Measurements from ENCODE around the gene ADAMTS16.

The ADAMTS16 gene

GRCh38 chr5:5306696-5307095 lies 166.6 kb downstream of the ADAMTS16 start:
- no peak overlapping the region for H3K4me3 ChIP-seq (ENCODE audit: low read depth, low read length)

DNA sequence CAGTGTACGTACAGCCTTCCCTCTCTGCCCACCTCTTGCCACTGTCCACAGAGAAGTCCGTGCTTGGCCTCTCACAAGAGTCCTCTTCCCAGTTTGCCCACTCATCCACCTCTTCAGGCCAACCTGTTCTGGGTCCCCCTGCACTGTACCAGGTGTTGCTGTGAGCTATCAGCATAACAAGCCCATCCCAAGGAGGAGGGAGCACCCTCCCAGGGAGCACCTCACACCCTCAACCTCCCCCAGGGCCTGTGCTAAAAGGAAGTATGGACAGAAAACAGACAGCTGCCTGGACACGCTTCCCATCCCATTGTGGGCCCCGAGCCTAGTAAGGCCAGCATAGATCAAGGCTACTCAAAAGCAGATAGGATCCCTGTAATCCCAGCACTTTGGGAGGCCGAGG lies 168.2 kb downstream of the ADAMTS16 start:
- no peak overlapping the region for H3K4me3 ChIP-seq (ENCODE audit: low read depth, low read length)

GRCh38 chr5:5309645-5310044 lies 169.5 kb downstream of the ADAMTS16 start:
- H3K4me3 ChIP-seq (ENCODE audit: low read depth, low read length): no peak overlapping the region

GRCh38 chr5:5313101-5313635 lies 173.0 kb downstream of the ADAMTS16 start:
- no peak overlapping the region for H3K4me3 ChIP-seq (ENCODE audit: low read depth, low read length)

- H3K4me3 ChIP-seq (ENCODE audit: low read depth, low read length): no peak overlapping the region
Observed at GRCh38 chr5:5314166-5314565, 174.0 kb downstream of the ADAMTS16 start.

GRCh38 chr5:5314626-5315025 lies 174.5 kb downstream of the ADAMTS16 start:
- H3K4me3 ChIP-seq (ENCODE audit: low read depth, low read length): no peak overlapping the region

GRCh38 chr5:5315068-5315980 lies 175.2 kb downstream of the ADAMTS16 start:
- H3K4me3 ChIP-seq (ENCODE audit: low read depth, low read length): no peak overlapping the region

GRCh38 chr5:5316334-5316733 lies 176.2 kb downstream of the ADAMTS16 start:
- H3K4me3 ChIP-seq (ENCODE audit: low read depth, low read length): no peak overlapping the region

DNA sequence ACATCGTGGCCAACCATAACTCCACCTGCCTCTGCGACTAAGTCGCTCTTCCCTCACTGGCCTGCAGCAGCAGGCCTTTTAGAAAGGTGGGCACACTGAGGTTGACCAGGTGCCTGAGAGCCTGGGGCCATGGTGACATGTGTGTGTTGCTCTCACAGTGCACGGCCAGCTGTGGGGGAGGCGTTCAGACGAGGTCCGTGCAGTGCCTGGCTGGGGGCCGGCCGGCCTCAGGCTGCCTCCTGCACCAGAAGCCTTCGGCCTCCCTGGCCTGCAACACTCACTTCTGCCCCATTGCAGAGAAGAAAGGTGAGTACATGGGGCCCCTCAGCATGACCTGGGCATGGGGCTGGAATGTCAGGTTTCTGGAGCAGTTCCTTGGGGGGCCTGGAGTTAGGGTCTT lies 177.8 kb downstream of the ADAMTS16 start:
- H3K4me3 ChIP-seq (ENCODE audit: low read depth, low read length): no peak overlapping the region

GRCh38 chr5:5318426-5319190 lies 178.5 kb downstream of the ADAMTS16 start:
- no peak overlapping the region for H3K4me3 ChIP-seq (ENCODE audit: low read depth, low read length)

GRCh38 chr5:5320062-5320805 lies 180.1 kb downstream of the ADAMTS16 start:
- H3K4me3 ChIP-seq (ENCODE audit: low read depth, low read length): no peak overlapping the region

DNA sequence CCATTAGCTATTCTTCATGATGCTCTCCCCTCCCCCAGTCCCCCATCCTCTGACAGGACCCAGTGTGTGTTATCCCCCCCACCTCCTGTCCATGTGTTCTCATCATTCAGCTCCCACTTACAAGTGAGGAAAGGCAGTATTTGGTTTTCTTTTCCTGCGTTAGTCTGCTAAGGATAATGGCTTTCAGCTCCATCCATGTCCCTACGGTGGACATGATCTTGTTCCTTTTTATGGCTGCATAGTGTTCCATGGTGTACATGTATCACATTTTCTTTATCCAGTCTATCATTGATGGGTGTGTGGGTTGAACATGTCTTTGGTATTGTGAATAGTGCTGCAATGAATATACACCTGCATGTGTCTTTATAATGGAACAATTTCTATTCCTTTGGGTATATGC lies 181.0 kb downstream of the ADAMTS16 start:
- no peak overlapping the region for H3K4me3 ChIP-seq (ENCODE audit: low read depth, low read length)

DNA sequence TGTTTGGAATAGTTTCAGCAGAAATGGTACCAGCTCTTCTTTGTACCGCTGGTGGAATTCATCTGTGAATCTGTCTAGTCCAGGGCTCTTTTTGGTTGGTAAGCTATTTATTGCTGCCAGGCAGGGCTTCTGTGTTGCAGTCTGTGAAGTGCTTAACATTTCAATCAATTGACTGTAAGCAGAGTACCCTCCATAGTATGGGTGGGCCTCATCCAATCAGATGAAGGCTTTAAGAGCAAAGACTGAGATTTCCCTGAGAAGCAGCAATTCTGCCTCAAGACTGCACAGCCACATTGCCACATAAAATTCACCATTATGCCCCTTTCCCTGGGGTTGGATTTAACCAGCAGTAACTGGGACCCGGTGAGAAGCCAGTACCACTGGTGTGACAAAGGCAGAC lies 183.4 kb downstream of the ADAMTS16 start:
- H3K4me3 ChIP-seq (ENCODE audit: low read depth, low read length): no peak overlapping the region

GRCh38 chr5:5326115-5326758 lies 186.1 kb downstream of the ADAMTS16 start:
- H3K4me3 ChIP-seq (ENCODE audit: low read depth, low read length): no peak overlapping the region

DNA sequence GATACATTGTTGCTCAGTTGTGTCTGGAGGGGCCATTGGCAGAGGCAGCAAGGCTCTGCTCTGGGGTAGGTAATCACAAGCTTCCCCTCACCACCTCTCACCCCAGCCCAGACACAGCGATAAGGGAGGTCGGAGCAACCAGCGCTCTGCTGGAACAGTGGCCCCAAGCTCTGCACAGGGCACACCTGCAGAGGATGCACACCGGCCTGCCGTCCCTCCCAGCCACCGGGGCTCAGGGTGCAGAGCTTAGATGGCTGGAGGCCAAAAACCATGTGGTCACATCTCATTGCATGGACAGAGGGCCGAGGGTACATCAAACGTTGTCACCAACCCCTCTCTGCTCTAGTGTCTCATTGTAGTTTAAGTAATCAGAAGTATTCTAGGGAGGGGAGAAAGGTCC lies 187.0 kb downstream of the ADAMTS16 start:
- no peak overlapping the region for H3K4me3 ChIP-seq (ENCODE audit: low read depth, low read length)

DNA sequence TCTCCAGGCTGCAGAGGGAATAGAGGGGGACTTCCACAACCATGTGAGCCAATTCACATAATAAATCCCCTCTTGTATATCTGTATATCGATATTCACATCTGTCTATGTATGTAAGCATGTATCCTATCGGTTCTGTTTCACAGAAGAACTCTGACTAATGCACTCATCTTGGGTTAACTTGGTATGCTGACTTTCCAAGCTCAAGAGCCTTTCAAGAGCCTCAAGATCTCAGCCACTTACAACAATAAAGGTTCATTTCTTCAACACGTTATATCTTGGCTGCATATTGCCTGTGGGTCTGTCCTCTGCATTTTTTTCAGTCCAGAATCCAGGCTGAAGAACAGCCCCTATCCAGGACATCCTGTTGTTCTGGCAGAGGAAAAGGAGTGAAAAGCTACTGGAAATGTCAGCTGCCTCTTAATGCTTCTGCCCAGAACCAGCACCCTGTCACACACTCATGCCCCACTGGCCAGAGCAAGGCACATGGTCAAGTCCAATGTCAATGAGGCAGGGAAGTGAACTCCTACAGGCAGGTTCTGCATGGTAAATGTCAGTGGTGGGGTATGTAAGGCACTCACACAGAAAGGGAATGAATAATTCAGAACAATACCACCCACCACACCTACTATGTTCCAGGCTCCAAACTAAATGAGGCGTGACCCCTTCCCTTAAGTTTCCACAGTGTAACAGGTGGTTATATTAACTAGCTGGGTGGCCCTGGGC lies 190.8 kb downstream of the ADAMTS16 start:
- H3K4me3 ChIP-seq (ENCODE audit: low read depth, low read length): no peak overlapping the region

- H3K4me3 ChIP-seq (ENCODE audit: low read depth, low read length): no peak overlapping the region
Observed at GRCh38 chr5:5331848-5332247, 191.7 kb downstream of the ADAMTS16 start.

- no peak overlapping the region for H3K4me3 ChIP-seq (ENCODE audit: low read depth, low read length)
Observed at GRCh38 chr5:5332287-5332686, 192.2 kb downstream of the ADAMTS16 start.

GRCh38 chr5:5335107-5335506 lies 195.0 kb downstream of the ADAMTS16 start:
- no peak overlapping the region for H3K4me3 ChIP-seq (ENCODE audit: low read depth, low read length)

GRCh38 chr5:5335700-5336264 lies 195.7 kb downstream of the ADAMTS16 start:
- no peak overlapping the region for H3K4me3 ChIP-seq (ENCODE audit: low read depth, low read length)

Measured in iPS-11a (cell line).